SIG-M5 (cell line): ENCODE data around the gene TIGD3.

ENCODE experiments used
- DNase-seq: peaks from one replicate; lab custom pipeline; 2025; lab: John Stamatoyannopoulos, UW

TIGD3 gene

GRCh38 chr11:65390099-65390941 is 35.8 kb downstream of the TIGD3 start:
- no peak for DNase-seq

- DNase-seq: no peak
These were observed 36.4 kb downstream of the TIGD3 start for GRCh38 chr11:65390996-65391395.

GRCh38 chr11:65392186-65392829 is 37.8 kb downstream of the TIGD3 start:
- no peak for DNase-seq

- no peak for DNase-seq
These were observed 38.3 kb downstream of the TIGD3 start for GRCh38 chr11:65392899-65393298.

- no peak for DNase-seq
These were observed 39.0 kb downstream of the TIGD3 start for GRCh38 chr11:65393513-65394079.

GRCh38 chr11:65394125-65394536 is 39.6 kb downstream of the TIGD3 start:
- no peak for DNase-seq

- DNase-seq: no peak
These were observed 41.5 kb downstream of the TIGD3 start for GRCh38 chr11:65395961-65396530.

GRCh38 chr11:65396769-65397745 is 42.5 kb downstream of the TIGD3 start:
- DNase-seq: no peak

GRCh38 chr11:65398362-65398910 is 43.9 kb downstream of the TIGD3 start:
- no peak for DNase-seq

GRCh38 chr11:65399249-65399648 is 44.7 kb downstream of the TIGD3 start:
- DNase-seq: no peak

- no peak for DNase-seq
These were observed 45.3 kb downstream of the TIGD3 start for GRCh38 chr11:65399845-65400244.

- DNase-seq: no peak
These were observed 45.9 kb downstream of the TIGD3 start for GRCh38 chr11:65400307-65401072.

- no peak for DNase-seq
These were observed 46.7 kb downstream of the TIGD3 start for GRCh38 chr11:65401073-65401802.

- no peak for DNase-seq
These were observed 47.3 kb downstream of the TIGD3 start for GRCh38 chr11:65401803-65402248.

GRCh38 chr11:65402790-65403189 is 48.2 kb downstream of the TIGD3 start:
- no peak for DNase-seq

GRCh38 chr11:65403607-65404121 is 49.1 kb downstream of the TIGD3 start:
- DNase-seq: peak; percentile 43

- no peak for DNase-seq
These were observed 49.7 kb downstream of the TIGD3 start for GRCh38 chr11:65404210-65404609.

GRCh38 chr11:65404638-65405339 is 50.2 kb downstream of the TIGD3 start:
- no peak for DNase-seq
